Activated CD4-positive, alpha-beta T cell treated with anti-CD3 and anti-CD28 coated beads for 24 hours (primary cell): ENCODE results near the gene CDH1.

Experiments used
- DNase-seq, 2 donors: peaks; one replicate each; pipeline ENCODE4 v3.0.0-alpha.2; 2020; ENCODE audit warnings: low read depth in 2 of 2

The CDH1 gene

GRCh38 chr16:68857479-68857878, 120.4 kb downstream of the CDH1 start:
- DNase-seq = no peak

- no peak for DNase-seq
Observed at GRCh38 chr16:68859828-68860227, 122.7 kb downstream of the CDH1 start.

- DNase-seq = no peak
Observed at GRCh38 chr16:68860978-68861892, 124.1 kb downstream of the CDH1 start.

- no peak for DNase-seq
Observed at GRCh38 chr16:68866933-68867332, 129.8 kb downstream of the CDH1 start.

- no peak for DNase-seq
Observed at GRCh38 chr16:68869492-68870088, 132.5 kb downstream of the CDH1 start.

- no peak for DNase-seq
Observed at GRCh38 chr16:68873635-68874471, 136.8 kb downstream of the CDH1 start.

GRCh38 chr16:68875871-68876270, 138.8 kb downstream of the CDH1 start:
- DNase-seq = no peak

- DNase-seq = no peak
Observed at GRCh38 chr16:68883685-68884084, 146.6 kb downstream of the CDH1 start.

GRCh38 chr16:68884401-68884800, 147.3 kb downstream of the CDH1 start:
- no peak for DNase-seq
